HG02885 (cell line): ENCODE measurements around the gene CHERP.
"Not testable (repeated sequence)": the region's sequence is repeated elsewhere in the genome, so short reads cannot be mapped to it uniquely, and the experiment has no call there.

Experiments
- ATAC-seq: cut with Tn5 transposase; IDR thresholded peaks from one replicate; pipeline ENCODE4 v1.9.1; 2021; ENCODE audit warnings: mild to moderate bottlenecking; ENCODE audit not compliant: unreplicated experiment, poor library complexity

The CHERP gene

GRCh38 chr19:16496613-16496983 lies 45.6 kb downstream of the CHERP start:
- no peak for ATAC-seq

DNA sequence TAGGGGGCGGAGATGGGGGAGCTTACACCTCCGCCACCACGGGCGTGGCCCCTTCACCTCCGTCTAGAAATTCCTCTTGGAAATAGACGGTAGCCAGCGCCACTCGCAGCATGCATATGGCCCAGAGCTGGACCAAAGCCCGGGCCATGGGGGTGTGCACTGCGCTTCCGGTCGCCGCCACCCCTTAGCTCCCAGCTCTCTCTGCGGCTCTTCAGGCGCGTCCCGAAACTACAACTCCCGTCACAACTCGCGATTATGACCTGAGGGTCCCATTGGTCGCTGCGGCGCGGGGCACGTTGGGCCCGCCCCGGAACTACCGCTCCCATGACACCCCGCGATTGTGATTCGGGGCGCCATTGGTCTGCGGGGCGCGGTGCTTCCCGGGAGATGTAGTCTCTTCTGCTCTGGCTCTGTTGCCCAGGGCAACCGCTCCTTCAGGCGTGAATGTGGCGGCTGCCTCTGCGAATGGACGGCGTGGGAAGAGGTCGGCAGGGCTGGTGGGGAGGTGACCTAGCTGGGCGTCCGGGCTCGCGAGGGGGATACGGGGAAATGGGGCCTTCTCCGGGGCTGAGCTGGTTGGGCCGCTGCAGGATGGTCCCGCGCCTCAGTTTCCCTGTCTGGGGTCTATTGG lies 46.1 kb downstream of the CHERP start, which contains the start of the genes C19orf44 and CALR3:
Gene C19orf44, plus strand, starts transcription at position 413 of the 631 bp plus-strand sequence. CDS start 4,399 bp downstream, outside the sequence.
Gene CALR3, minus strand, starts transcription at position 186 of the 631 bp plus-strand sequence. Its CDS starts 38 bp downstream, at position 148.
- peak; percentile 98 for ATAC-seq

DNA sequence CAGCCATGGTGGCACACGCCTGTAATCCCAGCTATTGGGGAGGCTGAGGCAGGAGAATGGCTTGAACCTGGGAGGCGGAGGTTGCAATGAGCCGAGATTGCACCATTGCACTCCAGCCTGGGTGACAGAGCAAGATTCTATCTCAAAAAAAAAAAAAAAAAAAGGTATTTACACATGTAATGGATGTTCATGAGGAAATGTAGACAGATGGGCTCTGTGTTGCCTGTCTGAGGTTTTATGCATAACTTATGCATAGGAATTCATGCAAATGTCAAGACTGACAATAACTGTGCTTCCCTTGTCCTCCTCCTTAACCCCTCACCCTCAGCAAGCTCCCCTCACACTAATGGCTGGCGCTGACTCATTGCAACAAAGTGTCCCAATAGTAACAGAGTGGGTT lies 55.8 kb downstream of the CHERP start:
- ATAC-seq: not testable (repeated sequence)

DNA sequence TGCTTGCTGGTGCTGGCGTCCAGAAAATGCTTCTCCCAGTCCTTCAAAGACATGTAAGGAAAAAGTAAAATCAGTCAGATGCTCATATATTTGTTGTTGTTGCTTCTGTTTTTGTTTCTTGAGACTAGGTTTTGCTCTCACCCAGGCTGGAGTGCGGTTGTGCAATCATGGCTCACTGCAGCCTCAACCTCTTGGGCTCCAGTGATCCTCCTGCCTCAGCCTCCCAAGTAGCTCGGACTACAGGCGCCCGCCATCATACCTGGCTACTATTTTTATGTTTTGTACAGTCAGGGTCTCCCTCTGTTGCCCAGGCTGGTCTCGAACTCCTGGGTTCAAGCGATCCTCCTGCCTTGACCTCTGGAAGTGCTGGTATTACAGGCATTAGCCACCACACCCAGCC lies 59.5 kb downstream of the CHERP start:
- no peak for ATAC-seq

DNA sequence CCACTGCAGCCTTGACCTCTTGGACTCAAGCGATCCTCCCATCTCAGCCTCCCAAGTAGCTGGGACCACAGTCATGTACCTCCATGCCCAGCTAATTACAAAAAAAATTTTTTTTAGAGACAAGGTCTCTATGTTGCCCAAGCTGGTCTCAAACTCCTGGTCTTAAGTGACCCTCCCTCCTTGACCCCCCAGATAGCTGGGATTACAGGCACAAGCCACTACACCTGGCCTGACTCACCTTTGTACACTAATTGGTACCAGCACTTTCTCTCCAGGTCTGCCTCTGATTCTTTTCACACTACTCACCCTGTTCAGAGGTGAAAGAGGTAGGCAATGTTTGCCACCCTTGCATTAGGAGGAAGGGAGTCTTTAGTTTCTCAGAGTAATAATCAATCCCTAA lies 64.9 kb downstream of the CHERP start:
- ATAC-seq: no peak

DNA sequence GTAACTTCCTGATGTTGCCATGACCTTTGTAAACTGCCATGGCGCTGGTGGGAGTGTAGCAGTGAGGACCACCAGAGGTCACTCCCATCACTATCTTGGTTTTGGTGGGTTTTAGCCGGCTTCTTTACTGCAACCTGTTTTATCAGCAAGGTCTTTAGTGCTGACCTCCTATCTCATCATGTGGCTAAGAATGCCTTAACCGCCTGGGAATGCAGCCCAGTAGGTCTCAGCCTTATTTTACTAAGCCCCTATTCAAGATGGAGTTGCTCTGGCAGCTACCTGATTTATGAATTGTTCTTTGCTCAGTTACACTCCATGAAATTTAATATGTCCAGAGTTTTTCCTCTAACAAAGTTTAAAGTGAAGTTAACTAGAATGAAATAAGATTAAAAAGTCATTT lies 65.8 kb downstream of the CHERP start:
- ATAC-seq: no peak

- ATAC-seq: no peak
These were observed 68.3 kb downstream of the CHERP start for GRCh38 chr19:16473875-16474392.

GRCh38 chr19:16472992-16473391 lies 69.2 kb downstream of the CHERP start:
- ATAC-seq: no peak

- not testable (repeated sequence) for ATAC-seq
These were observed 69.7 kb downstream of the CHERP start for GRCh38 chr19:16472559-16472899.

GRCh38 chr19:16470911-16471811 lies 71.1 kb downstream of the CHERP start:
- peak; percentile 22 for ATAC-seq

DNA sequence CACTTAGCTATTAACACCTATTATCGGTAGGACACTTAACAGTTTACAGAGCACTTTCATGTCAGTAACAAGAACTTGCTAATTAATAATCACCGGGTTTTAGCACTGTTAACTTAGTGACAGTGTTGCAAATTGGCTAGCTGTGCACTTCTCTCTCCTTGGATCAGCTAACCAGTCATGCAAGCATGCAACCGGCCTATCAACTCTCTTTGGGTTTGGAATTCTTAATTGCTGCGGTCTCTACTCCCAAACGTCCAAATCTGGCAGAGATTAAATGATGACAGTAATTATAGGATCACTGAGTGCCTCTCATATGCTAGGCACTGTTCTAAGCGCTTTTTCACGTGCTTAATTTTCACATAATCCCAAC lies 71.7 kb downstream of the CHERP start:
- ATAC-seq: no peak
